K562 (cell line): ENCODE results near the gene TFCP2L1. TPM values are rescaled to one million over a fixed set of nuclear protein-coding genes. Genes with fewer than 3 reads are reported as not detected.

Source experiments
- ARID2 ChIP-seq: fragments of 450-650 bp; IDR thresholded peaks from 2 replicates; pipeline ENCODE4 v1.6.1; 2017; ENCODE audit warnings: antibody characterized with exemption, mild to moderate bottlenecking
- FUS ChIP-seq: fragments of 200-400 bp; formaldehyde crosslinking; optimal IDR thresholded peaks from 2 replicates; pipeline ENCODE3; 2017; ENCODE audit warnings: low read depth, low read length
- MEIS2 ChIP-seq: fragments of 450-650 bp; IDR thresholded peaks from 2 replicates; pipeline ENCODE4 v1.6.1; 2014; ENCODE audit warnings: mild to moderate bottlenecking; ENCODE audit not compliant: partially characterized antibody
- PHB ChIP-seq: fragments of 250-450 bp; sonication (Bioruptor Pico); IDR thresholded peaks from 2 replicates; pipeline ENCODE4 v1.5.0; 2021
- SAFB ChIP-seq: fragments of 200-400 bp; formaldehyde crosslinking; IDR thresholded peaks from 2 replicates; pipeline ENCODE4 v1.6.1; 2017; ENCODE audit warnings: low read depth, low read length, borderline replicate concordance
- SIX5 ChIP-seq, 2 experiments: IDR thresholded peaks; 2 replicates each; pipeline ENCODE4 v1.6.1; 2011; ENCODE audit warnings: low read length in 2 of 2, borderline replicate concordance in 1 of 2, low read depth in 1 of 2, mild to moderate bottlenecking in 1 of 2, moderate library complexity in 1 of 2; ENCODE audit not compliant: insufficient read depth in 1 of 2
- SMAD1 ChIP-seq: fragments of 150-350 bp; IDR thresholded peaks from 2 replicates; pipeline ENCODE4 v1.6.1; 2014; ENCODE audit warnings: low read length, low read depth; ENCODE audit not compliant: partially characterized antibody
- SRSF1 ChIP-seq: fragments of 200-400 bp; formaldehyde crosslinking; IDR thresholded peaks from 2 replicates; pipeline ENCODE4 v1.6.1; 2017; ENCODE audit warnings: mild to moderate bottlenecking, low read depth, low read length, moderate library complexity
- TCF7L2 ChIP-seq: fragments of 150-350 bp; IDR thresholded peaks from 2 replicates; pipeline ENCODE4 v1.6.1; 2016; ENCODE audit warnings: low read depth, mild to moderate bottlenecking, low read length, moderate library complexity
- ZFP30 ChIP-seq: fragments of 250-450 bp; sonication (Bioruptor Pico); IDR thresholded peaks from 2 replicates; pipeline ENCODE4 v1.8.0; 2022; ENCODE audit warnings: moderate library complexity, mild to moderate bottlenecking, inconsistent platforms, borderline replicate concordance
- ZNF224 ChIP-seq: sonication (generic); formaldehyde crosslinking; IDR thresholded peaks from 2 replicates; pipeline ENCODE4 v1.8.0; 2022; ENCODE audit warnings: mild to moderate bottlenecking, missing genetic modification reagents
- ZNF232 ChIP-seq: sonication (generic); formaldehyde crosslinking; IDR thresholded peaks from 2 replicates; pipeline ENCODE4 v1.8.0; 2022; ENCODE audit warnings: mild to moderate bottlenecking, missing genetic modification reagents
- ZNF354B ChIP-seq: fragments of 250-450 bp; sonication (Bioruptor Pico); IDR thresholded peaks from 2 replicates; pipeline ENCODE4 v1.4.0; 2020
- polyA plus RNA-seq, 8 experiments: library from polyadenylated mRNA; depleted of rRNA in 4 of 8; stranded (reverse) in 5 of 8; unstranded in 3 of 8; fragments of >200 nt; fragmentation: Nextera tagmentation in 2 of 8; fragmentation: Illumina TruSeq in 1 of 8; extraction: Ambion mirVana in 2 of 8; extraction: Trizol in 1 of 8; gene quantifications; 2 replicates each; pipeline versions ENCODE4 v1.2.1 to v1.2.3, GENCODE V29; 2011 to 2014; ENCODE audit warnings: inconsistent platforms in 1 of 8, missing spikeins in 1 of 8
- total RNA-seq, 7 experiments: library from RNA; depleted of rRNA in 6 of 7; stranded (reverse); fragments of >200 nt in 6 of 7; fragmentation: Illumina TruSeq in 2 of 7; extraction: Trizol in 2 of 7; gene quantifications; 2 replicates each; pipeline versions ENCODE4 v1.2.1 to v1.2.3, GENCODE V29; 2011 to 2021; ENCODE audit warnings: low replicate concordance in 1 of 7
- TF ChIP-seq, protein P1 (sequence below): fragments of 250-450 bp; sonication (Bioruptor Pico); IDR thresholded peaks from 2 replicates; pipeline ENCODE4 v1.5.0; 2020; ENCODE audit warnings: mild to moderate bottlenecking, borderline replicate concordance
- TF ChIP-seq, protein P2 (sequence below): IDR thresholded peaks from 3 replicates; pipeline ENCODE4 v1.6.1; 2011; ENCODE audit warnings: borderline replicate concordance, mild to moderate bottlenecking; ENCODE audit not compliant: insufficient read length, insufficient read depth
- TF ChIP-seq, protein P3 (sequence below): IDR thresholded peaks from 2 replicates; pipeline ENCODE4 v1.6.1; 2012; ENCODE audit warnings: low read depth, low read length, improper control_type of control experiment, borderline replicate concordance
- TF ChIP-seq, protein P4 (sequence below), 2 experiments: fragments of 450-650 bp in 1 of 2; IDR thresholded peaks; 2 replicates each; pipeline ENCODE4 v1.6.1; 2011 to 2017; ENCODE audit warnings: low read depth in 2 of 2, antibody characterized with exemption in 1 of 2, borderline replicate concordance in 1 of 2, low read length in 1 of 2, mild to moderate bottlenecking in 1 of 2, mixed read lengths in 1 of 2; ENCODE audit not compliant: control insufficient read depth in 1 of 2
- TF ChIP-seq, protein P5 (sequence below): fragments of 250-450 bp; sonication (Bioruptor Pico); IDR thresholded peaks from 2 replicates; pipeline ENCODE4 v1.5.0; 2021; ENCODE audit warnings: mild to moderate bottlenecking, borderline replicate concordance

The TFCP2L1 gene
- total and polyA plus RNA-seq, 9 of the 15 experiments (the other 6 are each of a cell fraction or from before 2014, with no cell fraction given) = 0.08 to 1.00 (median 0.42) TPM

DNA sequence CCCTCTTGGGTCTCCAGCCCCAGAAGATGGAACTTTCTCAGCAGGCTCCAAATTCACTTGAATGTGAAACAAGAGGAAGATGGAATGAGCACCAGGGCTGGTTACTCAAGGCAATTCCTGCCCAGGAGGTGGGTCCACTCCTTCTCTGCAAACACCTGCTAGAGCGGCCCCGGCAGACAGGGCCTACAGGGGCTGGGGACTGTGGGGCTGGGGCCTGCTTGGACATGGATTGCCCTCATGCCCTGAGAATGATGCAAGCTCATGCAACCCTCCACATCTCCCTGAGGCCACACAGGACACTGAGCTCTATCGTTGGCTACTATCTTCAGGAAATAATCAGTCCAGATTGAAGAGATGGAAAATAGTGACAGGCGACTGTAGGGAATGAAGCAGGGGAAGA lies 39.1 kb downstream of the TFCP2L1 start (continued):
- TF ChIP-seq, protein P1, sequence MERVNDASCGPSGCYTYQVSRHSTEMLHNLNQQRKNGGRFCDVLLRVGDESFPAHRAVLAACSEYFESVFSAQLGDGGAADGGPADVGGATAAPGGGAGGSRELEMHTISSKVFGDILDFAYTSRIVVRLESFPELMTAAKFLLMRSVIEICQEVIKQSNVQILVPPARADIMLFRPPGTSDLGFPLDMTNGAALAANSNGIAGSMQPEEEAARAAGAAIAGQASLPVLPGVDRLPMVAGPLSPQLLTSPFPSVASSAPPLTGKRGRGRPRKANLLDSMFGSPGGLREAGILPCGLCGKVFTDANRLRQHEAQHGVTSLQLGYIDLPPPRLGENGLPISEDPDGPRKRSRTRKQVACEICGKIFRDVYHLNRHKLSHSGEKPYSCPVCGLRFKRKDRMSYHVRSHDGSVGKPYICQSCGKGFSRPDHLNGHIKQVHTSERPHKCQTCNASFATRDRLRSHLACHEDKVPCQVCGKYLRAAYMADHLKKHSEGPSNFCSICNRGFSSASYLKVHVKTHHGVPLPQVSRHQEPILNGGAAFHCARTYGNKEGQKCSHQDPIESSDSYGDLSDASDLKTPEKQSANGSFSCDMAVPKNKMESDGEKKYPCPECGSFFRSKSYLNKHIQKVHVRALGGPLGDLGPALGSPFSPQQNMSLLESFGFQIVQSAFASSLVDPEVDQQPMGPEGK (CRISPR knock-in tag) = no peak
- TF ChIP-seq SAFB (no peak), MEIS2 (no peak), SRSF1 (no peak), TCF7L2 (no peak), ZFP30 (CRISPR knock-in tag) (no peak), ZNF232 (no peak), ZNF354B (no peak), ZNF224 (CRISPR knock-in tag) (no peak), SMAD1 (no peak), FUS (no peak), PHB (CRISPR knock-in tag) (no peak), ARID2 (no peak), SIX5 (IDR thresholded peaks at IDR 0.05; ENCODE audit: borderline replicate concordance in 1 of 2, insufficient read depth in 1 of 2, low read depth in 1 of 2, low read length in 2 of 2) (no peak)
- TF ChIP-seq, protein P2, sequence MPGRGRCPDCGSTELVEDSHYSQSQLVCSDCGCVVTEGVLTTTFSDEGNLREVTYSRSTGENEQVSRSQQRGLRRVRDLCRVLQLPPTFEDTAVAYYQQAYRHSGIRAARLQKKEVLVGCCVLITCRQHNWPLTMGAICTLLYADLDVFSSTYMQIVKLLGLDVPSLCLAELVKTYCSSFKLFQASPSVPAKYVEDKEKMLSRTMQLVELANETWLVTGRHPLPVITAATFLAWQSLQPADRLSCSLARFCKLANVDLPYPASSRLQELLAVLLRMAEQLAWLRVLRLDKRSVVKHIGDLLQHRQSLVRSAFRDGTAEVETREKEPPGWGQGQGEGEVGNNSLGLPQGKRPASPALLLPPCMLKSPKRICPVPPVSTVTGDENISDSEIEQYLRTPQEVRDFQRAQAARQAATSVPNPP = no peak
- TF ChIP-seq, protein P3, sequence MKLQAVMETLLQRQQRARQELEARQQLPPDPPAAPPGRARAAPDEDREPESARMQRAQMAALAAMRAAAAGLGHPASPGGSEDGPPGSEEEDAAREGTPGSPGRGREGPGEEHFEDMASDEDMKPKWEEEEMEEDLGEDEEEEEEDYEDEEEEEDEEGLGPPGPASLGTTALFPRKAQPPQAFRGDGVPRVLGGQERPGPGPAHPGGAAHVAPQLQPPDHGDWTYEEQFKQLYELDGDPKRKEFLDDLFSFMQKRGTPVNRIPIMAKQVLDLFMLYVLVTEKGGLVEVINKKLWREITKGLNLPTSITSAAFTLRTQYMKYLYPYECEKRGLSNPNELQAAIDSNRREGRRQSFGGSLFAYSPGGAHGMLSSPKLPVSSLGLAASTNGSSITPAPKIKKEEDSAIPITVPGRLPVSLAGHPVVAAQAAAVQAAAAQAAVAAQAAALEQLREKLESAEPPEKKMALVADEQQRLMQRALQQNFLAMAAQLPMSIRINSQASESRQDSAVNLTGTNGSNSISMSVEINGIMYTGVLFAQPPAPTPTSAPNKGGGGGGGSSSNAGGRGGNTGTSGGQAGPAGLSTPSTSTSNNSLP = no peak
- TF ChIP-seq, protein P4, sequence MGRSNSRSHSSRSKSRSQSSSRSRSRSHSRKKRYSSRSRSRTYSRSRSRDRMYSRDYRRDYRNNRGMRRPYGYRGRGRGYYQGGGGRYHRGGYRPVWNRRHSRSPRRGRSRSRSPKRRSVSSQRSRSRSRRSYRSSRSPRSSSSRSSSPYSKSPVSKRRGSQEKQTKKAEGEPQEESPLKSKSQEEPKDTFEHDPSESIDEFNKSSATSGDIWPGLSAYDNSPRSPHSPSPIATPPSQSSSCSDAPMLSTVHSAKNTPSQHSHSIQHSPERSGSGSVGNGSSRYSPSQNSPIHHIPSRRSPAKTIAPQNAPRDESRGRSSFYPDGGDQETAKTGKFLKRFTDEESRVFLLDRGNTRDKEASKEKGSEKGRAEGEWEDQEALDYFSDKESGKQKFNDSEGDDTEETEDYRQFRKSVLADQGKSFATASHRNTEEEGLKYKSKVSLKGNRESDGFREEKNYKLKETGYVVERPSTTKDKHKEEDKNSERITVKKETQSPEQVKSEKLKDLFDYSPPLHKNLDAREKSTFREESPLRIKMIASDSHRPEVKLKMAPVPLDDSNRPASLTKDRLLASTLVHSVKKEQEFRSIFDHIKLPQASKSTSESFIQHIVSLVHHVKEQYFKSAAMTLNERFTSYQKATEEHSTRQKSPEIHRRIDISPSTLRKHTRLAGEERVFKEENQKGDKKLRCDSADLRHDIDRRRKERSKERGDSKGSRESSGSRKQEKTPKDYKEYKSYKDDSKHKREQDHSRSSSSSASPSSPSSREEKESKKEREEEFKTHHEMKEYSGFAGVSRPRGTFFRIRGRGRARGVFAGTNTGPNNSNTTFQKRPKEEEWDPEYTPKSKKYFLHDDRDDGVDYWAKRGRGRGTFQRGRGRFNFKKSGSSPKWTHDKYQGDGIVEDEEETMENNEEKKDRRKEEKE (IDR thresholded peaks at IDR 0.05; ENCODE audit: borderline replicate concordance in 1 of 2, control insufficient read depth in 1 of 2, low read depth in 2 of 2, low read length in 1 of 2) = no peak
- TF ChIP-seq, protein P5, sequence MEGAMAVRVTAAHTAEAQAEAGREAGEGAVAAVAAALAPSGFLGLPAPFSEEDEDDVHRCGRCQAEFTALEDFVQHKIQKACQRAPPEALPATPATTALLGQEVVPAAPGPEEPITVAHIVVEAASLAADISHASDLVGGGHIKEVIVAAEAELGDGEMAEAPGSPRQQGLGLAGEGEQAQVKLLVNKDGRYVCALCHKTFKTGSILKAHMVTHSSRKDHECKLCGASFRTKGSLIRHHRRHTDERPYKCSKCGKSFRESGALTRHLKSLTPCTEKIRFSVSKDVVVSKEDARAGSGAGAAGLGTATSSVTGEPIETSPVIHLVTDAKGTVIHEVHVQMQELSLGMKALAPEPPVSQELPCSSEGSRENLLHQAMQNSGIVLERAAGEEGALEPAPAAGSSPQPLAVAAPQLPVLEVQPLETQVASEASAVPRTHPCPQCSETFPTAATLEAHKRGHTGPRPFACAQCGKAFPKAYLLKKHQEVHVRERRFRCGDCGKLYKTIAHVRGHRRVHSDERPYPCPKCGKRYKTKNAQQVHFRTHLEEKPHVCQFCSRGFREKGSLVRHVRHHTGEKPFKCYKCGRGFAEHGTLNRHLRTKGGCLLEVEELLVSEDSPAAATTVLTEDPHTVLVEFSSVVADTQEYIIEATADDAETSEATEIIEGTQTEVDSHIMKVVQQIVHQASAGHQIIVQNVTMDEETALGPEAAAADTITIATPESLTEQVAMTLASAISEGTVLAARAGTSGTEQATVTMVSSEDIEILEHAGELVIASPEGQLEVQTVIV (CRISPR knock-in tag) = no peak
